ENCODE measurements around the gene FIS1. TPM values are rescaled to one million over a fixed set of nuclear protein-coding genes. Genes with fewer than 3 reads are reported as not detected.

The FIS1 gene
- polyA plus RNA-seq, 1 donor (not counting 4 experiments of a cell fraction or from before 2014, with no cell fraction given), result 202 TPM

GRCh38 chr7:101210143-101210542 is 34.7 kb downstream of the FIS1 start:
- Histone ChIP-seq H3K4me1 (ENCODE audit: control insufficient read depth, extremely low read depth, insufficient read depth, low read length) (no peaks in the 10 kb centered on the region), H3K36me3 (ENCODE audit: control insufficient read depth in 2 of 2, extremely low read depth in 1 of 2, insufficient read depth in 2 of 2, low read length in 2 of 2) (peaks cover 14 to 40% of the 10 kb centered on the region in 2 experiments)
- FAIRE-seq, result no peak

GRCh38 chr7:101208794-101209193 is 36.1 kb downstream of the FIS1 start:
- H3K9ac ChIP-seq (ENCODE audit: control insufficient read depth, extremely low read depth, insufficient read depth, low read length), result no peak overlapping the region

More at GRCh38 chr7:101210143-101210542, 34.7 kb downstream of the FIS1 start:
- H3K79me2 ChIP-seq (ENCODE audit: control insufficient read depth, insufficient read depth, low read length), result peaks cover 2% of the 10 kb centered on the region
- H3K4me3 ChIP-seq (ENCODE audit: control insufficient read depth in 2 of 3, extremely low read depth in 1 of 3, insufficient read depth in 2 of 3, low read depth in 1 of 3, low read length in 3 of 3), result no peak overlapping the region
- no peak for DNase-seq (ENCODE audit: low read depth, low spot score)
- H3K27ac ChIP-seq (ENCODE audit: control insufficient read depth, insufficient read depth, low read length), result no peak overlapping the region
- TF ChIP-seq EZH2 (IDR thresholded peaks at IDR 0.05; ENCODE audit: low read length) (no peak), CTCF (optimal IDR thresholded peaks at IDR 0.05 in 1 of 3, IDR thresholded peaks at IDR 0.05 in 1 of 3, conservative IDR thresholded peaks at IDR 0.05 in 1 of 3; ENCODE audit: extremely low read depth in 1 of 3, insufficient read depth in 2 of 3, low read length in 3 of 3) (no peak)
- H3K9ac ChIP-seq (ENCODE audit: control insufficient read depth, extremely low read depth, insufficient read depth, low read length), result no peak overlapping the region
- no peak overlapping the region for H2AFZ ChIP-seq (ENCODE audit: control insufficient read depth, low read length)
- H3K4me2 ChIP-seq (ENCODE audit: control insufficient read depth, extremely low read depth, insufficient read depth, low read depth, low read length), result no peak overlapping the region
- no peaks in the 10 kb centered on the region for H3K9me1 ChIP-seq (ENCODE audit: control insufficient read depth, extremely low read depth, insufficient read depth, low read length)
- dilution Hi-C loops (cut with MboI; ENCODE audit: extremely low pct_ligation_motif_present, low sequenced_read_pairs), result no loop called here
- H4K20me1 ChIP-seq (ENCODE audit: control insufficient read depth, extremely low read depth, insufficient read depth, low read length), result no peaks in the 10 kb centered on the region
- H3K27me3 ChIP-seq (ENCODE audit: control insufficient read depth, extremely low read depth, insufficient read depth, low read length), result no peaks in the 10 kb centered on the region
- H3K9me3 ChIP-seq (ENCODE audit: control insufficient read depth, low read depth, low read length), result no peaks in the 10 kb centered on the region

More at GRCh38 chr7:101208794-101209193, 36.1 kb downstream of the FIS1 start:
- Histone ChIP-seq H3K9me3 (ENCODE audit: control insufficient read depth, low read depth, low read length) (no peaks in the 10 kb centered on the region), H3K4me2 (ENCODE audit: control insufficient read depth, extremely low read depth, insufficient read depth, low read depth, low read length) (no peak overlapping the region), H3K36me3 (ENCODE audit: control insufficient read depth in 2 of 2, extremely low read depth in 1 of 2, insufficient read depth in 2 of 2, low read length in 2 of 2) (peaks cover 11 to 34% of the 10 kb centered on the region in 2 experiments), H3K4me1 (ENCODE audit: control insufficient read depth, extremely low read depth, insufficient read depth, low read length) (no peaks in the 10 kb centered on the region), H3K4me3 (ENCODE audit: control insufficient read depth in 2 of 3, extremely low read depth in 1 of 3, insufficient read depth in 2 of 3, low read depth in 1 of 3, low read length in 3 of 3) (no peak overlapping the region), H3K79me2 (ENCODE audit: control insufficient read depth, insufficient read depth, low read length) (no peaks in the 10 kb centered on the region), H3K9me1 (ENCODE audit: control insufficient read depth, extremely low read depth, insufficient read depth, low read length) (no peaks in the 10 kb centered on the region), H3K27me3 (ENCODE audit: control insufficient read depth, extremely low read depth, insufficient read depth, low read length) (no peaks in the 10 kb centered on the region), H3K27ac (ENCODE audit: control insufficient read depth, insufficient read depth, low read length) (no peak overlapping the region), H2AFZ (ENCODE audit: control insufficient read depth, low read length) (no peak overlapping the region), H4K20me1 (ENCODE audit: control insufficient read depth, extremely low read depth, insufficient read depth, low read length) (no peaks in the 10 kb centered on the region)
- DNase-seq (ENCODE audit: low read depth, low spot score), result no peak
- TF ChIP-seq EZH2 (IDR thresholded peaks at IDR 0.05; ENCODE audit: low read length) (no peak), CTCF (optimal IDR thresholded peaks at IDR 0.05 in 1 of 3, IDR thresholded peaks at IDR 0.05 in 1 of 3, conservative IDR thresholded peaks at IDR 0.05 in 1 of 3; ENCODE audit: extremely low read depth in 1 of 3, insufficient read depth in 2 of 3, low read length in 3 of 3) (no peak)
- no peak for FAIRE-seq
- dilution Hi-C loops (cut with MboI; ENCODE audit: extremely low pct_ligation_motif_present, low sequenced_read_pairs), result no loop called here
